Measurements from ENCODE around the gene PLPPR2. TPM values are rescaled to one million over a fixed set of nuclear protein-coding genes. Genes with fewer than 3 reads are reported as not detected.

PLPPR2 gene
- total and polyA plus RNA-seq, 2 of the 4 experiments (the other 2 are of a cell fraction), result 3.9 to 45.2 TPM

GRCh38 chr19:11373885-11374432, 18.7 kb downstream of the PLPPR2 start:
- H2BK120ac ChIP-seq (ENCODE audit: low read depth, low read length), result no peak overlapping the region

More at GRCh38 chr19:11373885-11374432, 18.7 kb downstream of the PLPPR2 start:
- peaks cover 25% of the 10 kb centered on the region for H3K9me1 ChIP-seq (ENCODE audit: insufficient read depth, low read length)
- no peak overlapping the region for H4K91ac ChIP-seq (ENCODE audit: insufficient read depth, low read depth, low read length)
- H3K4me1 ChIP-seq (ENCODE audit: control insufficient read depth, insufficient read depth, low read length), result peaks cover 22% of the 10 kb centered on the region
- H2BK20ac ChIP-seq (ENCODE audit: low read depth, low read length), result no peak overlapping the region
- no peak overlapping the region for H3K4ac ChIP-seq (ENCODE audit: low read depth, low read length)
- peak overlapping the region; percentile 58 for H3K4me3 ChIP-seq (ENCODE audit: insufficient read depth, low read depth, low read length)
- H2AFZ ChIP-seq (replicated peaks; ENCODE audit: low read length, poor library complexity), result peak overlapping the region; percentile 98
- CTCF ChIA-PET, result interaction anchor here (0.6 to 1.5 kb wide), 2 partner anchors 61 to 429 kb away, joined by 3 read pairs; partner anchors contain the start of gene PRKCSH
- no peak overlapping the region for H3K27ac ChIP-seq (ENCODE audit: insufficient read depth, low read length)
- POLR2A ChIA-PET (ENCODE audit: unreplicated experiment), result no interaction called here
- H3K23ac ChIP-seq (ENCODE audit: low read depth, low read length), result no peak overlapping the region
- H3K9ac ChIP-seq (ENCODE audit: low read depth, low read length), result no peak overlapping the region; the same call in 1 of the 2 replicates
- H3K14ac ChIP-seq (replicated peaks; ENCODE audit: low read depth, low read length), result no peak overlapping the region
- no peaks in the 10 kb centered on the region for H3K9me3 ChIP-seq (ENCODE audit: control insufficient read depth, insufficient read depth, low read length)
- H3K56ac ChIP-seq (ENCODE audit: extremely low read depth, insufficient read depth, low read length), result no peak overlapping the region
- no peaks in the 10 kb centered on the region for H3K27me3 ChIP-seq (ENCODE audit: control insufficient read depth, insufficient read depth, low read length)
- whole genome bisulfite sequencing, 2 experiments (ENCODE audit: extremely low coverage in 2 of 2, insufficient read length in 1 of 2), result 40% methylated on average over 1 of the region's 11 CpGs; no CpG with 5 or more reads in 1 of the 2 experiments
- H2AK9ac ChIP-seq (replicated peaks; ENCODE audit: low read depth, low read length, poor library complexity), result peak overlapping the region; percentile 86
- H3K36me3 ChIP-seq (ENCODE audit: control insufficient read depth, insufficient read depth, low read length), result no peaks in the 10 kb centered on the region
- H2BK15ac ChIP-seq (ENCODE audit: low read depth, low read length), result no peak overlapping the region
- intact Hi-C loops (cut with micrococcal nuclease), result loop anchor here (2.0 kb wide), 2 partner anchors 61 to 81 kb away; partner anchors contain the start of genes ODAD3 and PRKCSH
- peaks cover 0 to 23% of the 10 kb centered on the region in 2 experiments; a peak in 2 of 4 replicates for H3K79me1 ChIP-seq (ENCODE audit: low read depth in 1 of 2, low read length in 2 of 2)
- DNase-seq (no peak), ATAC-seq (ENCODE audit: low read depth) (no peak)
- no TSS peak for BruUV-seq (replicated peaks)
- TF ChIP-seq USF2 (IDR thresholded peaks at IDR 0.05; ENCODE audit: low read depth, low read length), result no peak
- no peak for TF ChIP-seq SMC3 (IDR thresholded peaks at IDR 0.05; ENCODE audit: low read depth, low read length)
- no peak for TF ChIP-seq FOS (IDR thresholded peaks at IDR 0.05; ENCODE audit: low read depth, low read length)
- TF ChIP-seq MXI1 (IDR thresholded peaks at IDR 0.05; ENCODE audit: borderline replicate concordance, low read depth, low read length), result no peak
- TF ChIP-seq BHLHE40 (IDR thresholded peaks at IDR 0.05; ENCODE audit: low read depth, low read length), result no peak
- no peak for TF ChIP-seq RAD21 (IDR thresholded peaks at IDR 0.05; ENCODE audit: low read length)
- TF ChIP-seq CTCF (conservative IDR thresholded peaks at IDR 0.05; ENCODE audit: low read depth, low read length), result no peak
- no peak for TF ChIP-seq RCOR1 (IDR thresholded peaks at IDR 0.05; ENCODE audit: insufficient replicate concordance, low read length)
- no peak for TF ChIP-seq MAFK (IDR thresholded peaks at IDR 0.05; ENCODE audit: low read depth, low read length)
- TF ChIP-seq POLR2A (IDR thresholded peaks at IDR 0.05; ENCODE audit: low read depth, low read length), result no peak
- H3K18ac ChIP-seq (ENCODE audit: low read depth, low read length), result no peak overlapping the region
- H4K20me1 ChIP-seq (ENCODE audit: insufficient read depth, low read length), result peaks cover 11% of the 10 kb centered on the region; the same call in 1 of the 2 replicates
- H4K8ac ChIP-seq (ENCODE audit: low read depth in 2 of 2, low read length in 2 of 2), result peak overlapping the region in 1 of 2 experiments; percentile 82; a peak in 3 of 4 replicates
- dilution Hi-C loops (cut with HindIII; ENCODE audit: low sequenced_read_pairs, unreplicated experiment), result no loop called here
- in situ Hi-C loops (cut with MboI; ENCODE audit: low sequenced_read_pairs), result no loop called here
- H3K4me2 ChIP-seq (ENCODE audit: low read depth, low read length), result peak overlapping the region; percentile 83
- H2BK5ac ChIP-seq (ENCODE audit: low read depth, low read length, poor library complexity, severe bottlenecking), result no peak overlapping the region
- peak overlapping the region; percentile 29 for H2AK5ac ChIP-seq (ENCODE audit: low read depth, low read length)
- no peak overlapping the region for H4K5ac ChIP-seq (ENCODE audit: low read depth, low read length)
